T follicular helper cell (primary cell): ENCODE data around the gene HID1.
"Not testable (repeated sequence)": the region's sequence is repeated elsewhere in the genome, so short reads cannot be mapped to it uniquely, and the experiment has no call there.

Experiments
- DNase-seq: peaks from one replicate; pipeline ENCODE4 v3.0.0-alpha.2; 2020; ENCODE audit warnings: low read depth

The HID1 gene

GRCh38 chr17:74998783-74999182 is 26.2 kb upstream of the HID1 start:
- DNase-seq: no peak

GRCh38 chr17:74995847-74996246 is 23.3 kb upstream of the HID1 start:
- DNase-seq: no peak

- no peak for DNase-seq
Measured at GRCh38 chr17:74994440-74994839, 21.9 kb upstream of the HID1 start.

- DNase-seq: no peak
Measured at GRCh38 chr17:74992223-74992622, 19.7 kb upstream of the HID1 start.

- DNase-seq: no peak
Measured at GRCh38 chr17:74990581-74991105, 18.1 kb upstream of the HID1 start.

- DNase-seq: no peak
Measured at GRCh38 chr17:74987909-74988711, 15.6 kb upstream of the HID1 start.

GRCh38 chr17:74987418-74987908 is 14.9 kb upstream of the HID1 start, which contains the start of gene CDR2L:
Gene CDR2L, plus strand, starts transcription at chr17:74987632. Its CDS starts 412 bp downstream, at chr17:74988044.
- peak; percentile 91 for DNase-seq

- DNase-seq: no peak
Measured at GRCh38 chr17:74986206-74986576, 13.6 kb upstream of the HID1 start.

- not testable (repeated sequence) for DNase-seq
Measured at GRCh38 chr17:74982663-74983313, 10.2 kb upstream of the HID1 start.

- peak; percentile 77 for DNase-seq
Measured at GRCh38 chr17:74981979-74982662, 9.6 kb upstream of the HID1 start.

GRCh38 chr17:74981318-74981978 is 8.9 kb upstream of the HID1 start:
- no peak for DNase-seq

- DNase-seq: no peak
Measured at GRCh38 chr17:74979408-74980146, 7.0 kb upstream of the HID1 start.

GRCh38 chr17:74978240-74978639 is 5.7 kb upstream of the HID1 start:
- no peak for DNase-seq

GRCh38 chr17:74977802-74978201 is 5.2 kb upstream of the HID1 start:
- no peak for DNase-seq

GRCh38 chr17:74975943-74976342 is 3.4 kb upstream of the HID1 start:
- no peak for DNase-seq

GRCh38 chr17:74972973-74973328 is 392 bp upstream of the HID1 start:
- no peak for DNase-seq

- no peak for DNase-seq
Measured at GRCh38 chr17:74971842-74972106, 785 bp downstream of the HID1 start.

- DNase-seq: no peak
Measured at GRCh38 chr17:74971069-74971841, 1.3 kb downstream of the HID1 start.

GRCh38 chr17:74970395-74970794 is 2.2 kb downstream of the HID1 start:
- DNase-seq: no peak

GRCh38 chr17:74969501-74969900 is 3.1 kb downstream of the HID1 start:
- DNase-seq: not testable (repeated sequence)

- DNase-seq: no peak
Measured at GRCh38 chr17:74968361-74968780, 4.2 kb downstream of the HID1 start.
